Measurements from ENCODE around the gene MAS1L.

The MAS1L gene

DNA sequence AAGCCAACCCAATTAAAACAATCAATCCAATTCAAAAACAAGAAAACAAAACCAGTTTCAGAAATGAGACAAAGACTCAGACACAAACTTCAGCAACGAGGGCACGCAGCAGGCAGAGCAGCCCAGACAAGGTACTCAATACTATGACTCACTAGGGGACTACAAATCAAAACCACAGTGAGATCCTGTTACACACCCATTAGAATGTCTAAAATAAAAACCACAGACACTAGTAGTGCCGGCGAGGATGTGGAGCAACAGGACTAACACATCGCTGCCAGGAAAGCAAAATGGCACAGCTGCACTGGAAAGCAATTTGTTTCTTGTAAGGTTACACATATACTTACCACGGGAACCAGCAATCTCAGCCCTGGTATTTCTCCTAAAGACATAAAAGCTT, 28.4 kb upstream of the MAS1L start:
- no peak overlapping the region for H3K27ac ChIP-seq (ENCODE audit: low read depth, low read length)
- H4K20me1 ChIP-seq (ENCODE audit: low read depth, low read length) = no peaks in the 10 kb centered on the region
- no peak overlapping the region for H3K4me2 ChIP-seq (ENCODE audit: low read depth, low read length, poor library complexity, severe bottlenecking)
- H3K27me3 ChIP-seq (ENCODE audit: low read length) = no peaks in the 10 kb centered on the region
- H3K4me3 ChIP-seq (ENCODE audit: insufficient read depth, low read length, poor library complexity, severe bottlenecking) = no peak overlapping the region
- no peaks in the 10 kb centered on the region for H3F3A ChIP-seq (ENCODE audit: insufficient read depth)
- H3K9ac ChIP-seq (ENCODE audit: low read length) = no peak overlapping the region
- H3K9me2 ChIP-seq (replicated peaks; ENCODE audit: insufficient read depth, low read length) = no peaks in the 10 kb centered on the region
- no peaks in the 10 kb centered on the region for H3K36me3 ChIP-seq (ENCODE audit: low read length)
- no peak for TF ChIP-seq EZH2phosphoT487 (conservative IDR thresholded peaks at IDR 0.05; ENCODE audit: low read length)
- TF ChIP-seq, protein P1, sequence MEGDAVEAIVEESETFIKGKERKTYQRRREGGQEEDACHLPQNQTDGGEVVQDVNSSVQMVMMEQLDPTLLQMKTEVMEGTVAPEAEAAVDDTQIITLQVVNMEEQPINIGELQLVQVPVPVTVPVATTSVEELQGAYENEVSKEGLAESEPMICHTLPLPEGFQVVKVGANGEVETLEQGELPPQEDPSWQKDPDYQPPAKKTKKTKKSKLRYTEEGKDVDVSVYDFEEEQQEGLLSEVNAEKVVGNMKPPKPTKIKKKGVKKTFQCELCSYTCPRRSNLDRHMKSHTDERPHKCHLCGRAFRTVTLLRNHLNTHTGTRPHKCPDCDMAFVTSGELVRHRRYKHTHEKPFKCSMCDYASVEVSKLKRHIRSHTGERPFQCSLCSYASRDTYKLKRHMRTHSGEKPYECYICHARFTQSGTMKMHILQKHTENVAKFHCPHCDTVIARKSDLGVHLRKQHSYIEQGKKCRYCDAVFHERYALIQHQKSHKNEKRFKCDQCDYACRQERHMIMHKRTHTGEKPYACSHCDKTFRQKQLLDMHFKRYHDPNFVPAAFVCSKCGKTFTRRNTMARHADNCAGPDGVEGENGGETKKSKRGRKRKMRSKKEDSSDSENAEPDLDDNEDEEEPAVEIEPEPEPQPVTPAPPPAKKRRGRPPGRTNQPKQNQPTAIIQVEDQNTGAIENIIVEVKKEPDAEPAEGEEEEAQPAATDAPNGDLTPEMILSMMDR (IDR thresholded peaks at IDR 0.05; ENCODE audit: insufficient read depth, low read length, poor library complexity, severe bottlenecking) = no peak
- H3K79me2 ChIP-seq (ENCODE audit: insufficient read depth, low read length) = no peaks in the 10 kb centered on the region
- no peak overlapping the region for H2AFZ ChIP-seq (ENCODE audit: low read depth, low read length, severe bottlenecking)
- no peaks in the 10 kb centered on the region for H3K9me3 ChIP-seq (ENCODE audit: insufficient read depth, low read length)

DNA sequence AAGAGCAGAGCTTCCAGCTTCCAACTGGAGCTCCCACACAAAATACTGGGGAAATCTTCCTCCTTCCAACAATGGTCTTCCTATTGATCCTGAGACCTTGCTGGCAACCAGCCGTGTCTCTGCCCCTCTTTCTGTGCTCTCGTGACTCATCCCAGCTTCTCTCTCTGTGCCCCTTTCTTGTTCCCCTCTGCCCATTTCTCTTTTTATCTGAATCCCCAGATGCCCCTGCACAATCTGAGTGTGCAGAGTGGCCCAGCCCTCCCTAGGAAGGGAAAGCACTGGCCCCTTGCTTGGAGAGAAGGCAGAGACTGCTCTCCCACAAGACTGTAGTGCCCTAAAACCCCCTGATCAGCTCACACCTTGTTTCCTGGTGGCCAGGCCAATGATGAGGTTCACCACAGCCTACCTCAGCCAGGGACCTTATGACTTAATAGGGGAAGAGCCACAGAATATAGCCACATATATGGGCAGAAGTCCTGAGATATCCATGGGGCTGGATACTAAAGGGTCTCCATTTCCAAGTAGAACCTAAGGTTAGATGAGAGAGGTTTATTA, 23.1 kb upstream of the MAS1L start:
- H3K9ac ChIP-seq (ENCODE audit: low read length) = no peak overlapping the region
- H3K4me2 ChIP-seq (ENCODE audit: low read depth, low read length, poor library complexity, severe bottlenecking) = no peak overlapping the region
- H3K27me3 ChIP-seq (ENCODE audit: low read length) = no peaks in the 10 kb centered on the region
- no peak overlapping the region for H2AFZ ChIP-seq (ENCODE audit: low read depth, low read length, severe bottlenecking)
- TF ChIP-seq EZH2phosphoT487 (conservative IDR thresholded peaks at IDR 0.05; ENCODE audit: low read length) = no peak
- TF ChIP-seq, protein P1 (IDR thresholded peaks at IDR 0.05; ENCODE audit: insufficient read depth, low read length, poor library complexity, severe bottlenecking) = no peak
- no peaks in the 10 kb centered on the region for H3F3A ChIP-seq (ENCODE audit: insufficient read depth)
- no peak overlapping the region for H3K27ac ChIP-seq (ENCODE audit: low read depth, low read length)
- no peaks in the 10 kb centered on the region for H3K36me3 ChIP-seq (ENCODE audit: low read length)
- no peaks in the 10 kb centered on the region for H4K20me1 ChIP-seq (ENCODE audit: low read depth, low read length)
- H3K4me3 ChIP-seq (ENCODE audit: insufficient read depth, low read length, poor library complexity, severe bottlenecking) = no peak overlapping the region
- H3K79me2 ChIP-seq (ENCODE audit: insufficient read depth, low read length) = no peaks in the 10 kb centered on the region
- H3K9me3 ChIP-seq (ENCODE audit: insufficient read depth, low read length) = no peaks in the 10 kb centered on the region
- H3K9me2 ChIP-seq (replicated peaks; ENCODE audit: insufficient read depth, low read length) = no peaks in the 10 kb centered on the region

GRCh38 chr6:29510202-29510601, 22.4 kb upstream of the MAS1L start:
- no peaks in the 10 kb centered on the region for H3K9me3 ChIP-seq (ENCODE audit: insufficient read depth, low read length)
- H3K27ac ChIP-seq (ENCODE audit: low read depth, low read length) = no peak overlapping the region
- H3K9me2 ChIP-seq (replicated peaks; ENCODE audit: insufficient read depth, low read length) = no peaks in the 10 kb centered on the region
- H3K36me3 ChIP-seq (ENCODE audit: low read length) = no peaks in the 10 kb centered on the region
- TF ChIP-seq EZH2phosphoT487 (conservative IDR thresholded peaks at IDR 0.05; ENCODE audit: low read length) = no peak
- TF ChIP-seq, protein P1 (IDR thresholded peaks at IDR 0.05; ENCODE audit: insufficient read depth, low read length, poor library complexity, severe bottlenecking) = no peak
- H3K9ac ChIP-seq (ENCODE audit: low read length) = no peak overlapping the region
- no peak overlapping the region for H3K4me2 ChIP-seq (ENCODE audit: low read depth, low read length, poor library complexity, severe bottlenecking)
- no peaks in the 10 kb centered on the region for H4K20me1 ChIP-seq (ENCODE audit: low read depth, low read length)
- H3K27me3 ChIP-seq (ENCODE audit: low read length) = no peaks in the 10 kb centered on the region
- no peaks in the 10 kb centered on the region for H3F3A ChIP-seq (ENCODE audit: insufficient read depth)
- no peaks in the 10 kb centered on the region for H3K79me2 ChIP-seq (ENCODE audit: insufficient read depth, low read length)
- H2AFZ ChIP-seq (ENCODE audit: low read depth, low read length, severe bottlenecking) = no peak overlapping the region
- H3K4me3 ChIP-seq (ENCODE audit: insufficient read depth, low read length, poor library complexity, severe bottlenecking) = no peak overlapping the region
